ENCODE results near the gene CLCN4.

GRCh38 chrX:10245886-10246285 is 89.1 kb downstream of the CLCN4 start:
- TF ChIP-seq CTCF (IDR thresholded peaks at IDR 0.05) (no peak), EP300 (IDR thresholded peaks at IDR 0.05) (no peak)

Data from ovary (tissue), 3 donors.